Measurements from ENCODE around the gene PPP2R5C.
"Not testable (repeated sequence)": the region's sequence is repeated elsewhere in the genome, so short reads cannot be mapped to it uniquely, and the experiment has no call there.

Gene PPP2R5C

GRCh38 chr14:101796016-101796415 lies 34.5 kb downstream of the PPP2R5C start:
- Histone ChIP-seq H3K27ac (ENCODE audit: low read depth, low read length) (peak overlapping the region; percentile 44; the same call in 1 of the 2 replicates), H3K36me3 (ENCODE audit: control insufficient read depth, low read length) (peaks cover 13% of the 10 kb centered on the region), H3K4me2 (ENCODE audit: low read length) (peak overlapping the region; percentile 50), H4K20me1 (ENCODE audit: control insufficient read depth, insufficient read depth, low read depth, low read length) (no peaks in the 10 kb centered on the region), H3K4me3 (ENCODE audit: low read length) (peak overlapping the region; percentile 32), H3F3A (ENCODE audit: control insufficient read depth, insufficient read depth) (0 out of 2 replicates have a peak, but pooled peaks cover 4% of the 10 kb centered on the region), H3K79me2 (ENCODE audit: control insufficient read depth, low read length) (no peaks in the 10 kb centered on the region), H3K9me2 (replicated peaks; ENCODE audit: control insufficient read depth, low read length) (no peaks in the 10 kb centered on the region), H3K9me3 (ENCODE audit: control insufficient read depth, insufficient read depth, low read length) (peaks cover 16% of the 10 kb centered on the region), H3K27me3 (ENCODE audit: control insufficient read depth, low read length) (no peaks in the 10 kb centered on the region), H3K4me1 (ENCODE audit: control insufficient read depth, low read length) (peaks cover 34% of the 10 kb centered on the region)
- no peak for TF ChIP-seq EZH2phosphoT487 (IDR thresholded peaks at IDR 0.05; ENCODE audit: borderline replicate concordance, low read length)
- no peak for TF ChIP-seq CTCF (IDR thresholded peaks at IDR 0.05; ENCODE audit: low read depth, low read length, poor library complexity, severe bottlenecking)

DNA sequence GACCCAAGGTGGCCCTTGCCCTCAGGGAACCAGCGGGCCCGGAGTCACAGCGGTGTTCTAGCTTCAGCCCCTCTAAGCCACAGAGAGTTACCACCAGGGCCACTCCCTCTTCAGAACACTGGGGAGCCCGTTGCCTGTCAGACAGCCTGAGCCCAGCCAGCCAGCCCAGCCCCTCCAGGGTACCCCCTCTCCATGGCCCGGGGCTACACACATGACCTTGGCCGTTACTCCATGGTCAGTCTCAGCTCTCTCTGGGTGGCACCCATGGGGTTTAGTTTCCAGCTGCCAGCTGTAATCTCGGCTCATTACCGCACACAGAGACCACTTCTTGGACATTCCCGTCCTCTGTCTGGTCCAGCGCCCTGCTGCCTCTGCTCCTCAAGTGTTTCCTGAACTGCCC lies 35.0 kb downstream of the PPP2R5C start:
- Histone ChIP-seq H3K4me3 (ENCODE audit: low read length) (no peak overlapping the region), H4K20me1 (ENCODE audit: control insufficient read depth, insufficient read depth, low read depth, low read length) (no peaks in the 10 kb centered on the region), H3K79me2 (ENCODE audit: control insufficient read depth, low read length) (no peaks in the 10 kb centered on the region), H3K9me2 (replicated peaks; ENCODE audit: control insufficient read depth, low read length) (no peaks in the 10 kb centered on the region), H3K36me3 (ENCODE audit: control insufficient read depth, low read length) (peaks cover 13% of the 10 kb centered on the region), H3K4me2 (ENCODE audit: low read length) (peak overlapping the region; percentile 50; the same call in 1 of the 2 replicates), H3K9me3 (ENCODE audit: control insufficient read depth, insufficient read depth, low read length) (peaks cover 16% of the 10 kb centered on the region), H3K27me3 (ENCODE audit: control insufficient read depth, low read length) (no peaks in the 10 kb centered on the region), H3K4me1 (ENCODE audit: control insufficient read depth, low read length) (peaks cover 33% of the 10 kb centered on the region), H3K27ac (ENCODE audit: low read depth, low read length) (no peak overlapping the region), H3F3A (ENCODE audit: control insufficient read depth, insufficient read depth) (0 out of 2 replicates have a peak, but pooled peaks cover 4% of the 10 kb centered on the region)
- TF ChIP-seq CTCF (IDR thresholded peaks at IDR 0.05; ENCODE audit: low read depth, low read length, poor library complexity, severe bottlenecking) (no peak), EZH2phosphoT487 (IDR thresholded peaks at IDR 0.05; ENCODE audit: borderline replicate concordance, low read length) (no peak)

DNA sequence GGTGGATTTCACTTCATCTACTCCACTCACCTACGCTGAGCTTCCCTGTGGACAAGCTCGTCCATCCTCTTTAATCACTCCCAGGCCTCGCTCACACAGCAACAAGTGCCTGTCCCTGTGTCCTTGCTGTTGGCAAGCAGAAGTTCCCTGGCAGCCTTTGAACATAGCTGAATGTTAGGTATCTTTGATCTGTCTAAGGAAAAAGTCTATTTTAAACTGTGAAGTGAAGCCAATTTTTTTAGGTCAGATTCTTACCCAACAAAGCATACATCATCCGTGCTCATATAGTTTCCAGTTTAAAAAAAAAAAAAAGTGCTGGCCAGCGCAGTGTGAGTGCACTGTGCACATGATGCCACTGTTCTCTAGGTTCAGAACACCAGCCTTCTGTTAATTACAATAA lies 36.3 kb downstream of the PPP2R5C start:
- Histone ChIP-seq H3K27ac (ENCODE audit: low read depth, low read length) (no peak overlapping the region), H3K79me2 (ENCODE audit: control insufficient read depth, low read length) (no peaks in the 10 kb centered on the region), H3K27me3 (ENCODE audit: control insufficient read depth, low read length) (no peaks in the 10 kb centered on the region), H3K4me1 (ENCODE audit: control insufficient read depth, low read length) (peaks cover 20% of the 10 kb centered on the region), H3K4me3 (ENCODE audit: low read length) (no peak overlapping the region), H3K36me3 (ENCODE audit: control insufficient read depth, low read length) (peaks cover 13% of the 10 kb centered on the region), H3F3A (ENCODE audit: control insufficient read depth, insufficient read depth) (0 out of 2 replicates have a peak, but pooled peaks cover 4% of the 10 kb centered on the region), H3K9me3 (ENCODE audit: control insufficient read depth, insufficient read depth, low read length) (peaks cover 16% of the 10 kb centered on the region), H3K9me2 (replicated peaks; ENCODE audit: control insufficient read depth, low read length) (no peaks in the 10 kb centered on the region), H3K4me2 (ENCODE audit: low read length) (no peak overlapping the region), H4K20me1 (ENCODE audit: control insufficient read depth, insufficient read depth, low read depth, low read length) (no peaks in the 10 kb centered on the region)
- no peak for TF ChIP-seq EZH2phosphoT487 (IDR thresholded peaks at IDR 0.05; ENCODE audit: borderline replicate concordance, low read length)
- no peak for TF ChIP-seq CTCF (IDR thresholded peaks at IDR 0.05; ENCODE audit: low read depth, low read length, poor library complexity, severe bottlenecking)

DNA sequence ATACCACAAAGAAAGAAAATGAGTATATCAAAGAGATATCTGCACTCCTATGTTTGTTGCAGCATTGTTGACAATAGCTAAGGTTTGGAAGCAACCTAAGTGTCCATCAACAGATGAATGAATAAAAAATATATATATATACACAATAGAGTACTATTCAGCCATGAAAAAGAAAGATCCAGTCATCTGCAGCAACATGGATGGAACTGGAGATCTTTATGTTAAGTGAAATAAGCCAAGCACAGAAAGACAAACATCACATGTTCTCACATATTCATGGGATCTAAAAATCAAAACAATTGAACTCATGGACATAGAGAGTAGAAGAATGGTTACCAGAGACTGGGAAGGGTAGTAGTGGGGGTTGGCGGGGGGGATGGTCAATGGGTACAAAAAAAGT lies 42.9 kb downstream of the PPP2R5C start:
- H3K36me3 ChIP-seq (ENCODE audit: control insufficient read depth, low read length) = not testable (repeated sequence)

DNA sequence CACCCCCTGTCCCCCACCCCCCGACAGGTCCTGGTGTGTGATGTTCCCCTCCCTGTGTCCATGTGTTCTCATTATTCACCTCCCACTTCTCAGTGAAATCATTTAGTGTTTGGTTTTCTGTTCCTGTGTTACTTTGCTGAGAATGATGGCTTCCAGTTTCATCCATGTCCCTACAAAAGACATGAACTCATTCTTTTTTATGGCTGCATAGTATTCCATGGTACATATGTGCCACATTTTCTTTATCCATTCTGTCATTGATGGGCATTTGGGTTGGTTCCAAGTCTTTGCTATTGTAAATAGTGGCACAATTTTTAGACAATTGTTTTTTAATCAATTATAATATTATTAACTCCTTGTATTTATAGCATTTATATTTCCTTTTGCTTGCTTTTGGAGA lies 44.7 kb downstream of the PPP2R5C start:
- H3K9me2 ChIP-seq (replicated peaks; ENCODE audit: control insufficient read depth, low read length); H4K20me1 ChIP-seq (ENCODE audit: control insufficient read depth, insufficient read depth, low read depth, low read length); H3K27me3 ChIP-seq (ENCODE audit: control insufficient read depth, low read length); H3K4me3 ChIP-seq (ENCODE audit: low read length); H3K9me3 ChIP-seq (ENCODE audit: control insufficient read depth, insufficient read depth, low read length); H3K4me2 ChIP-seq (ENCODE audit: low read length); H3K27ac ChIP-seq (ENCODE audit: low read depth, low read length): not testable (repeated sequence)
- Histone ChIP-seq H3F3A (ENCODE audit: control insufficient read depth, insufficient read depth) (peaks cover 10% of the 10 kb centered on the region; the same call in 1 of the 2 replicates), H3K36me3 (ENCODE audit: control insufficient read depth, low read length) (peaks cover 13% of the 10 kb centered on the region; the same call in 1 of the 2 replicates), H3K4me1 (ENCODE audit: control insufficient read depth, low read length) (peaks cover 21% of the 10 kb centered on the region), H3K79me2 (ENCODE audit: control insufficient read depth, low read length) (peaks cover 16% of the 10 kb centered on the region)

More for the DNA sequence above, 42.9 kb downstream of the PPP2R5C start:
- H4K20me1 ChIP-seq (ENCODE audit: control insufficient read depth, insufficient read depth, low read depth, low read length); H3K27ac ChIP-seq (ENCODE audit: low read depth, low read length); H3K79me2 ChIP-seq (ENCODE audit: control insufficient read depth, low read length); H3K4me3 ChIP-seq (ENCODE audit: low read length); H3K9me2 ChIP-seq (replicated peaks; ENCODE audit: control insufficient read depth, low read length); H3K9me3 ChIP-seq (ENCODE audit: control insufficient read depth, insufficient read depth, low read length); H3K4me2 ChIP-seq (ENCODE audit: low read length); H3K27me3 ChIP-seq (ENCODE audit: control insufficient read depth, low read length); H3F3A ChIP-seq (ENCODE audit: control insufficient read depth, insufficient read depth): not testable (repeated sequence)
- peaks cover 21% of the 10 kb centered on the region for H3K4me1 ChIP-seq (ENCODE audit: control insufficient read depth, low read length)

Data from DOHH2 (cell line).